HepG2 (cell line): ENCODE data around the gene CEP57L1. TPM values are rescaled to one million over a fixed set of nuclear protein-coding genes. Genes with fewer than 3 reads are reported as not detected.

Experiments
- AHR ChIP-seq: IDR thresholded peaks from 2 replicates; pipeline ENCODE4 v1.6.1; 2018; ENCODE audit warnings: missing genetic modification reagents, missing compliant biosample characterization
- BCL6 ChIP-seq: IDR thresholded peaks from 2 replicates; pipeline ENCODE4 v1.6.1; 2016; ENCODE audit warnings: missing genetic modification reagents, missing compliant biosample characterization
- CEBPB ChIP-seq: IDR thresholded peaks from 2 replicates; pipeline ENCODE4 v1.6.1; 2011; ENCODE audit warnings: low read depth, low read length, improper control_type of control experiment, borderline replicate concordance
- HDAC6 ChIP-seq: fragments of 200-600 bp; sonication (generic); IDR thresholded peaks from 2 replicates; pipeline ENCODE4 v1.7.0; 2017; ENCODE audit warnings: mild to moderate bottlenecking, antibody characterized with exemption, low read length, low read depth
- ISX ChIP-seq: sonication (generic); formaldehyde crosslinking; conservative IDR thresholded peaks from 2 replicates; pipeline ENCODE4 v1.5.0; 2020; ENCODE audit warnings: missing genetic modification reagents
- JARID2 ChIP-seq: sonication (generic); formaldehyde crosslinking; IDR thresholded peaks from 2 replicates; pipeline ENCODE4 v1.8.1; 2023; ENCODE audit warnings: missing genetic modification reagents, inconsistent platforms; ENCODE audit not compliant: insufficient replicate concordance
- MAFF ChIP-seq: IDR thresholded peaks from 2 replicates; pipeline ENCODE4 v1.6.1; 2011; ENCODE audit warnings: low read depth, low read length, improper control_type of control experiment
- NFKB2 ChIP-seq: sonication (generic); formaldehyde crosslinking; IDR thresholded peaks from 2 replicates; pipeline ENCODE4 v1.4.0; 2020; ENCODE audit warnings: missing genetic modification reagents, borderline replicate concordance
- NFYC ChIP-seq: IDR thresholded peaks from 2 replicates; pipeline ENCODE4 v1.6.1; 2016; ENCODE audit warnings: missing genetic modification reagents, missing compliant biosample characterization
- PHF8 ChIP-seq: sonication (generic); formaldehyde crosslinking; IDR thresholded peaks from 2 replicates; pipeline ENCODE4 v1.5.0; 2020; ENCODE audit warnings: missing genetic modification reagents
- SCMH1 ChIP-seq: sonication (generic); formaldehyde crosslinking; IDR thresholded peaks from 2 replicates; pipeline ENCODE4 v1.9.0; 2021; ENCODE audit warnings: missing genetic modification reagents, mild to moderate bottlenecking, borderline replicate concordance
- SMAD1 ChIP-seq: sonication (generic); formaldehyde crosslinking; IDR thresholded peaks from 2 replicates; pipeline ENCODE4 v1.4.0; 2020; ENCODE audit warnings: missing genetic modification reagents, low read depth, mild to moderate bottlenecking, borderline replicate concordance
- SP2 ChIP-seq: sonication (generic); formaldehyde crosslinking; IDR thresholded peaks from 2 replicates; pipeline ENCODE4 v1.5.1; 2020; ENCODE audit warnings: mild to moderate bottlenecking, missing genetic modification reagents
- TBX2 ChIP-seq: sonication (generic); formaldehyde crosslinking; IDR thresholded peaks from 2 replicates; pipeline ENCODE4 v1.5.0; 2020; ENCODE audit warnings: missing genetic modification reagents, mild to moderate bottlenecking, borderline replicate concordance
- ZNF367 ChIP-seq: sonication (generic); formaldehyde crosslinking; IDR thresholded peaks from 2 replicates; pipeline ENCODE4 v1.4.0; 2020; ENCODE audit warnings: missing genetic modification reagents, borderline replicate concordance
- ZNF598 ChIP-seq: sonication (generic); formaldehyde crosslinking; IDR thresholded peaks from 2 replicates; pipeline ENCODE4 v1.5.1; 2020; ENCODE audit warnings: mild to moderate bottlenecking, missing genetic modification reagents, borderline replicate concordance
- ZNF605 ChIP-seq: sonication (generic); formaldehyde crosslinking; IDR thresholded peaks from 2 replicates; pipeline ENCODE4 v1.8.0; 2022; ENCODE audit warnings: mild to moderate bottlenecking, missing genetic modification reagents
- polyA plus RNA-seq, 8 experiments: library from polyadenylated mRNA; depleted of rRNA in 3 of 8; stranded (reverse) in 7 of 8; unstranded in 1 of 8; fragments of >200 nt; fragmentation: Illumina TruSeq in 4 of 8; extraction: Trizol in 4 of 8; gene quantifications; 2 replicates each; pipeline versions ENCODE4 v1.2.1 to v1.2.3, GENCODE V29; 2011 to 2016; ENCODE audit warnings: low read depth in 4 of 8, missing spikeins in 1 of 8, mixed read lengths in 1 of 8; ENCODE audit not compliant: insufficient read depth in 1 of 8
- total RNA-seq, 5 experiments: library from RNA; depleted of rRNA; stranded (reverse); fragments of >200 nt; fragmentation: Illumina TruSeq; extraction: Trizol; gene quantifications; 2 replicates each; pipeline ENCODE4 v1.2.3, GENCODE V29; 2016; ENCODE audit warnings: low read depth in 1 of 5
- TF ChIP-seq, protein P1 (sequence below): sonication (generic); formaldehyde crosslinking; IDR thresholded peaks from 2 replicates; pipeline ENCODE4 v1.5.0; 2020; ENCODE audit warnings: mild to moderate bottlenecking, missing genetic modification reagents
- TF ChIP-seq, protein P2 (sequence below): sonication (generic); formaldehyde crosslinking; IDR thresholded peaks from 2 replicates; pipeline ENCODE4 v1.5.0; 2020; ENCODE audit warnings: mild to moderate bottlenecking, missing genetic modification reagents
- TF ChIP-seq, protein P3 (sequence below): sonication (generic); formaldehyde crosslinking; conservative IDR thresholded peaks from 2 replicates; pipeline ENCODE4 v1.4.0; 2020; ENCODE audit warnings: missing genetic modification reagents
- TF ChIP-seq, protein P4 (sequence below): sonication (generic); formaldehyde crosslinking; IDR thresholded peaks from 2 replicates; pipeline ENCODE4 v1.4.0; 2020; ENCODE audit warnings: missing genetic modification reagents
- TF ChIP-seq, protein P5 (sequence below): sonication (generic); formaldehyde crosslinking; IDR thresholded peaks from 2 replicates; pipeline ENCODE4 v1.8.0; 2022; ENCODE audit warnings: mild to moderate bottlenecking, missing genetic modification reagents, borderline replicate concordance

Gene CEP57L1
- total and polyA plus RNA-seq, 2 of the 13 experiments (the other 11 are each of a cell fraction or from before 2014, with no cell fraction given) = 7.7 to 15.5 TPM

DNA sequence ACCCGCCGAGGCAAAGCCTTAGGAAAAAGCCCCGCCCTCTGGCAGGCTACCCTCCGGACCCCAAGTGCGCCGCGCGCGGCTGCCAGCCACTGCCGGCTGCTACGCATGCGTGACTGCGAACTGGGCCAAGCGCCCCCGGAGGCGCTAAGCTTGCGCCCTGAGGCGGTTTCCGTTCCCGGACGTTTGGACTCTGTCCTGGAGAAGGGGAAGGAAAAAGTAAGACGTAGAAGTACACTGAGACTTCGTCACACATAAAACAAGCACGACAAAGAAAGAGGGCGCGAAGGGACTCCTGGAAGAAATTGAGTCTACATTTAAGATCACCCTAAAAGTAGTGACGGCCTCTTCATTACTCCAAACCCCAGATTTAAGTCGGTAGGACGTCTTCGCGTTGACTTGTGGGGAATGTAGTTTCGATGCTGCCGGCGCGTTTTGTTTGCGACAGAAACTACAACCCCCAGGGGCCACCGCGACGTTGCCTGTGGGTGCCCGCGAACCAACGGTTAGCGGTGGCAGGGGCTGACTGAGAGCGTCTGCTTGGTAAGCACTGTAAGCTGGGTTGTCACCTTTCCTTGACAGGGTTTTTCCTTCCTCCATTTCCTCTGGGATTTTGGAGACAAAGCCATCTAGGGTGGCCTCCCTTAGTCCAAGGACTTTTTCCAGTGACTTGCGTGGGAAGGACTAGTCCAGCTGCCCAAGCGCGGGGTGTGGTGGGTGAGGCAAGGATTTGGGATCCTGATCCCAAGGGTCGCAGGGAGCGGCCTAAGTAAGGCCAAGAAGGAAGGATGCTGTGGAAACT lies at the start of gene CEP57L1 (continued):
- TF ChIP-seq, protein P1, sequence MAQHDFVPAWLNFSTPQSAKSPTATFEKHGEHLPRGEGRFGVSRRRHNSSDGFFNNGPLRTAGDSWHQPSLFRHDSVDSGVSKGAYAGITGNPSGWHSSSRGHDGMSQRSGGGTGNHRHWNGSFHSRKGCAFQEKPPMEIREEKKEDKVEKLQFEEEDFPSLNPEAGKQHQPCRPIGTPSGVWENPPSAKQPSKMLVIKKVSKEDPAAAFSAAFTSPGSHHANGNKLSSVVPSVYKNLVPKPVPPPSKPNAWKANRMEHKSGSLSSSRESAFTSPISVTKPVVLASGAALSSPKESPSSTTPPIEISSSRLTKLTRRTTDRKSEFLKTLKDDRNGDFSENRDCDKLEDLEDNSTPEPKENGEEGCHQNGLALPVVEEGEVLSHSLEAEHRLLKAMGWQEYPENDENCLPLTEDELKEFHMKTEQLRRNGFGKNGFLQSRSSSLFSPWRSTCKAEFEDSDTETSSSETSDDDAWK (CRISPR knock-in tag) = no peak
- TF ChIP-seq, protein P2, sequence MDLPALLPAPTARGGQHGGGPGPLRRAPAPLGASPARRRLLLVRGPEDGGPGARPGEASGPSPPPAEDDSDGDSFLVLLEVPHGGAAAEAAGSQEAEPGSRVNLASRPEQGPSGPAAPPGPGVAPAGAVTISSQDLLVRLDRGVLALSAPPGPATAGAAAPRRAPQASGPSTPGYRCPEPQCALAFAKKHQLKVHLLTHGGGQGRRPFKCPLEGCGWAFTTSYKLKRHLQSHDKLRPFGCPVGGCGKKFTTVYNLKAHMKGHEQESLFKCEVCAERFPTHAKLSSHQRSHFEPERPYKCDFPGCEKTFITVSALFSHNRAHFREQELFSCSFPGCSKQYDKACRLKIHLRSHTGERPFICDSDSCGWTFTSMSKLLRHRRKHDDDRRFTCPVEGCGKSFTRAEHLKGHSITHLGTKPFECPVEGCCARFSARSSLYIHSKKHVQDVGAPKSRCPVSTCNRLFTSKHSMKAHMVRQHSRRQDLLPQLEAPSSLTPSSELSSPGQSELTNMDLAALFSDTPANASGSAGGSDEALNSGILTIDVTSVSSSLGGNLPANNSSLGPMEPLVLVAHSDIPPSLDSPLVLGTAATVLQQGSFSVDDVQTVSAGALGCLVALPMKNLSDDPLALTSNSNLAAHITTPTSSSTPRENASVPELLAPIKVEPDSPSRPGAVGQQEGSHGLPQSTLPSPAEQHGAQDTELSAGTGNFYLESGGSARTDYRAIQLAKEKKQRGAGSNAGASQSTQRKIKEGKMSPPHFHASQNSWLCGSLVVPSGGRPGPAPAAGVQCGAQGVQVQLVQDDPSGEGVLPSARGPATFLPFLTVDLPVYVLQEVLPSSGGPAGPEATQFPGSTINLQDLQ (CRISPR knock-in tag) = no peak
- TF ChIP-seq CEBPB = no peak
- TF ChIP-seq NFKB2 = no peak
- no peak for TF ChIP-seq ZNF598
- TF ChIP-seq ISX = no peak
- TF ChIP-seq, protein P3, sequence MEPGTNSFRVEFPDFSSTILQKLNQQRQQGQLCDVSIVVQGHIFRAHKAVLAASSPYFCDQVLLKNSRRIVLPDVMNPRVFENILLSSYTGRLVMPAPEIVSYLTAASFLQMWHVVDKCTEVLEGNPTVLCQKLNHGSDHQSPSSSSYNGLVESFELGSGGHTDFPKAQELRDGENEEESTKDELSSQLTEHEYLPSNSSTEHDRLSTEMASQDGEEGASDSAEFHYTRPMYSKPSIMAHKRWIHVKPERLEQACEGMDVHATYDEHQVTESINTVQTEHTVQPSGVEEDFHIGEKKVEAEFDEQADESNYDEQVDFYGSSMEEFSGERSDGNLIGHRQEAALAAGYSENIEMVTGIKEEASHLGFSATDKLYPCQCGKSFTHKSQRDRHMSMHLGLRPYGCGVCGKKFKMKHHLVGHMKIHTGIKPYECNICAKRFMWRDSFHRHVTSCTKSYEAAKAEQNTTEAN (CRISPR knock-in tag) = no peak; the same call in 1 of the 2 replicates
- TF ChIP-seq SP2 (CRISPR knock-in tag) = no peak
- TF ChIP-seq, protein P4, sequence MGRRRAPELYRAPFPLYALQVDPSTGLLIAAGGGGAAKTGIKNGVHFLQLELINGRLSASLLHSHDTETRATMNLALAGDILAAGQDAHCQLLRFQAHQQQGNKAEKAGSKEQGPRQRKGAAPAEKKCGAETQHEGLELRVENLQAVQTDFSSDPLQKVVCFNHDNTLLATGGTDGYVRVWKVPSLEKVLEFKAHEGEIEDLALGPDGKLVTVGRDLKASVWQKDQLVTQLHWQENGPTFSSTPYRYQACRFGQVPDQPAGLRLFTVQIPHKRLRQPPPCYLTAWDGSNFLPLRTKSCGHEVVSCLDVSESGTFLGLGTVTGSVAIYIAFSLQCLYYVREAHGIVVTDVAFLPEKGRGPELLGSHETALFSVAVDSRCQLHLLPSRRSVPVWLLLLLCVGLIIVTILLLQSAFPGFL (CRISPR knock-in tag) = no peak
- TF ChIP-seq AHR (CRISPR knock-in tag) = no peak
- no peak for TF ChIP-seq SCMH1
- peak; percentile 22; the same call in 1 of the 2 replicates for TF ChIP-seq ZNF605 (CRISPR knock-in tag)
- TF ChIP-seq MAFF = 0 out of 2 replicates have a peak, but pooled peaks have one; percentile 3
- no peak for TF ChIP-seq JARID2 (CRISPR knock-in tag)
- TF ChIP-seq, protein P5, sequence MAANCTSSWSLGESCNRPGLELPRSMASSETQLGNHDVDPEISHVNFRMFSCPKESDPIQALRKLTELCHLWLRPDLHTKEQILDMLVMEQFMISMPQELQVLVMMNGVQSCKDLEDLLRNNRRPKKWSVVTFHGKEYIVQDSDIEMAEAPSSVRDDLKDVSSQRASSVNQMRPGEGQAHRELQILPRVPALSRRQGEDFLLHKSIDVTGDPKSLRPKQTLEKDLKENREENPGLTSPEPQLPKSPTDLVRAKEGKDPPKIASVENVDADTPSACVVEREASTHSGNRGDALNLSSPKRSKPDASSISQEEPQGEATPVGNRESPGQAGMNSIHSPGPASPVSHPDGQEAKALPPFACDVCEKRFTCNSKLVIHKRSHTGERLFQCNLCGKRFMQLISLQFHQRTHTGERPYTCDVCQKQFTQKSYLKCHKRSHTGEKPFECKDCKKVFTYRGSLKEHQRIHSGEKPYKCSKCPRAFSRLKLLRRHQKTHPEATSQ = no peak
- no peak; the same call in 1 of the 2 replicates for TF ChIP-seq NFYC (CRISPR knock-in tag)
- TF ChIP-seq SMAD1 = peak; percentile 80; the same call in 1 of the 2 replicates
- peak; percentile 27; the same call in 1 of the 2 replicates for TF ChIP-seq TBX2 (CRISPR knock-in tag)
- peak; percentile 96 for TF ChIP-seq PHF8 (CRISPR knock-in tag)
- no peak for TF ChIP-seq HDAC6
- no peak for TF ChIP-seq ZNF367 (CRISPR knock-in tag)
- TF ChIP-seq BCL6 (CRISPR knock-in tag) = no peak
